ENCODE data around the gene CACNA2D2.
A peak's percentile ranks its signal among the peaks of the same experiment; 100 is the strongest.

The CACNA2D2 gene

GRCh38 chr3:50503504-50504342 lies at the start of gene CACNA2D2:
TSS of gene CACNA2D2 (minus strand) at chr3:50503634. CDS start at chr3:50503423, 211 bp downstream.
- FAIRE-seq (no peak), DNase-seq (ENCODE audit: insufficient read length, low spot score) (peak; percentile 40)

GRCh38 chr3:50552598-50552997 lies 49.2 kb upstream of the CACNA2D2 start:
- FAIRE-seq, result no peak
- no peak for DNase-seq (ENCODE audit: insufficient read length, low spot score)

GRCh38 chr3:50551681-50552435 lies 48.4 kb upstream of the CACNA2D2 start:
- DNase-seq (ENCODE audit: insufficient read length, low spot score) (no peak), FAIRE-seq (no peak)

- DNase-seq (ENCODE audit: insufficient read length, low spot score) (no peak), FAIRE-seq (no peak)
These were observed 47.7 kb upstream of the CACNA2D2 start for GRCh38 chr3:50551054-50551659.

GRCh38 chr3:50550079-50550736 lies 46.8 kb upstream of the CACNA2D2 start:
- FAIRE-seq (peak; percentile 82), DNase-seq (ENCODE audit: insufficient read length, low spot score) (peak; percentile 64)

GRCh38 chr3:50549226-50549625 lies 45.8 kb upstream of the CACNA2D2 start:
- DNase-seq (ENCODE audit: insufficient read length, low spot score) (no peak), FAIRE-seq (no peak)

GRCh38 chr3:50545781-50546180 lies 42.3 kb upstream of the CACNA2D2 start:
- DNase-seq (ENCODE audit: insufficient read length, low spot score) (no peak), FAIRE-seq (no peak)

GRCh38 chr3:50542177-50543034 lies 39.0 kb upstream of the CACNA2D2 start:
- FAIRE-seq, result peak; percentile 93
- DNase-seq (ENCODE audit: insufficient read length, low spot score), result peak; percentile 85

- DNase-seq (ENCODE audit: insufficient read length, low spot score) (no peak), FAIRE-seq (no peak)
These were observed 36.2 kb upstream of the CACNA2D2 start for GRCh38 chr3:50539356-50540286.

- DNase-seq (ENCODE audit: insufficient read length, low spot score) (no peak), FAIRE-seq (no peak)
These were observed 34.1 kb upstream of the CACNA2D2 start for GRCh38 chr3:50537421-50538129.

- FAIRE-seq, result no peak
- no peak for DNase-seq (ENCODE audit: insufficient read length, low spot score)
These were observed 33.2 kb upstream of the CACNA2D2 start for GRCh38 chr3:50536471-50537180.

GRCh38 chr3:50534681-50535330 lies 31.4 kb upstream of the CACNA2D2 start:
- FAIRE-seq (no peak), DNase-seq (ENCODE audit: insufficient read length, low spot score) (no peak)

GRCh38 chr3:50533807-50534461 lies 30.5 kb upstream of the CACNA2D2 start:
- FAIRE-seq (no peak), DNase-seq (ENCODE audit: insufficient read length, low spot score) (no peak)

- FAIRE-seq, result no peak
- DNase-seq (ENCODE audit: insufficient read length, low spot score), result no peak
These were observed 29.9 kb upstream of the CACNA2D2 start for GRCh38 chr3:50533316-50533715.

- no peak for DNase-seq (ENCODE audit: insufficient read length, low spot score)
- no peak for FAIRE-seq
These were observed 28.8 kb upstream of the CACNA2D2 start for GRCh38 chr3:50532062-50532705.

GRCh38 chr3:50531201-50531600 lies 27.8 kb upstream of the CACNA2D2 start:
- FAIRE-seq, result no peak
- no peak for DNase-seq (ENCODE audit: insufficient read length, low spot score)

Measured in GM19239 (cell line).